HG02588 (cell line): ENCODE measurements around the gene TFDP2.
"Not testable (repeated sequence)": the region's sequence is repeated elsewhere in the genome, so short reads cannot be mapped to it uniquely, and the experiment has no call there.

Experiments used
- ATAC-seq: cut with Tn5 transposase; IDR thresholded peaks from one replicate; pipeline ENCODE4 v1.9.1; 2021; ENCODE audit warnings: mild to moderate bottlenecking, moderate library complexity; ENCODE audit not compliant: unreplicated experiment

Gene TFDP2

GRCh38 chr3:142129516-142130171 is 19.7 kb downstream of the TFDP2 start:
- no peak for ATAC-seq

- ATAC-seq = no peak
Measured at GRCh38 chr3:142127941-142128658, 21.2 kb downstream of the TFDP2 start.

- ATAC-seq = no peak
Measured at GRCh38 chr3:142124243-142124642, 25.1 kb downstream of the TFDP2 start.

- ATAC-seq = no peak
Measured at GRCh38 chr3:142120707-142121106, 28.6 kb downstream of the TFDP2 start.

GRCh38 chr3:142118911-142119310 is 30.4 kb downstream of the TFDP2 start:
- no peak for ATAC-seq

GRCh38 chr3:142117056-142117851 is 32.1 kb downstream of the TFDP2 start:
- ATAC-seq = no peak

GRCh38 chr3:142115867-142116668 is 33.3 kb downstream of the TFDP2 start:
- no peak for ATAC-seq

- ATAC-seq = no peak
Measured at GRCh38 chr3:142112601-142113000, 36.7 kb downstream of the TFDP2 start.

GRCh38 chr3:142106548-142106947 is 42.8 kb downstream of the TFDP2 start:
- ATAC-seq = no peak

- no peak for ATAC-seq
Measured at GRCh38 chr3:142105991-142106390, 43.4 kb downstream of the TFDP2 start.

GRCh38 chr3:142104763-142105162 is 44.6 kb downstream of the TFDP2 start:
- ATAC-seq = no peak

- ATAC-seq = no peak
Measured at GRCh38 chr3:142098964-142099363, 50.4 kb downstream of the TFDP2 start.

GRCh38 chr3:142097099-142097843 is 52.1 kb downstream of the TFDP2 start:
- no peak for ATAC-seq

GRCh38 chr3:142095841-142096240 is 53.5 kb downstream of the TFDP2 start:
- ATAC-seq = no peak

GRCh38 chr3:142088925-142089324 is 60.4 kb downstream of the TFDP2 start:
- not testable (repeated sequence) for ATAC-seq

- no peak for ATAC-seq
Measured at GRCh38 chr3:142088522-142088921, 60.8 kb downstream of the TFDP2 start.

GRCh38 chr3:142087676-142088075 is 61.7 kb downstream of the TFDP2 start:
- no peak for ATAC-seq

GRCh38 chr3:142086581-142087090 is 62.7 kb downstream of the TFDP2 start:
- ATAC-seq = no peak

GRCh38 chr3:142081178-142081577 is 68.2 kb downstream of the TFDP2 start:
- ATAC-seq = no peak
